Measurements from ENCODE around the gene PRKAG2.

DNA sequence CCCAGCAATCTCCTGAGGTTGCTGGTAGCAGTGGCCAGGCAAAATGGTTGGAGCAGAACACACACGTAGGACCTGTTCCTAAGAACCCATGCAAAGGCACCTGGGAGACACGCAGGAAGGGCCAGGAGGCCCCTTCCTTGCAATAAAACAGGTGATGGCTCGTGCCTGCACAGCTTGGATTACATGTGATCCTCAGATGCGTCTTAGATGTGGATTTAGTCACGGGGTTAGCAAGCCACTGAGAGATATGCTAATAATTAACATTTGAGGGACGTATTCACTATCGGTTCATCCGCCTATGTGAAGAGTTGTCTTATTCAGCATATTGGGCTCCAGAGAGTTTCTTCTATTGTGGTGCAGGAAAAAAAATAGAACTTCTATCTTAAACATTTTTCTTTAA is 352.6 kb downstream of the PRKAG2 start:
- no peak for TF ChIP-seq CREB1 (CRISPR knock-in tag; IDR thresholded peaks at IDR 0.05; ENCODE audit: low read depth)
- no peak for TF ChIP-seq EZH2 (IDR thresholded peaks at IDR 0.05; ENCODE audit: low read depth, unreplicated experiment)
- no peak for TF ChIP-seq CTCF (conservative IDR thresholded peaks at IDR 0.05; ENCODE audit: low read depth in 2 of 2)
- no peak for TF ChIP-seq NANOG (IDR thresholded peaks at IDR 0.05; ENCODE audit: borderline replicate concordance)
